ENCODE data around the gene ACACB.
A peak's percentile ranks its signal among the peaks of the same experiment; 100 is the strongest.

ACACB gene

DNA sequence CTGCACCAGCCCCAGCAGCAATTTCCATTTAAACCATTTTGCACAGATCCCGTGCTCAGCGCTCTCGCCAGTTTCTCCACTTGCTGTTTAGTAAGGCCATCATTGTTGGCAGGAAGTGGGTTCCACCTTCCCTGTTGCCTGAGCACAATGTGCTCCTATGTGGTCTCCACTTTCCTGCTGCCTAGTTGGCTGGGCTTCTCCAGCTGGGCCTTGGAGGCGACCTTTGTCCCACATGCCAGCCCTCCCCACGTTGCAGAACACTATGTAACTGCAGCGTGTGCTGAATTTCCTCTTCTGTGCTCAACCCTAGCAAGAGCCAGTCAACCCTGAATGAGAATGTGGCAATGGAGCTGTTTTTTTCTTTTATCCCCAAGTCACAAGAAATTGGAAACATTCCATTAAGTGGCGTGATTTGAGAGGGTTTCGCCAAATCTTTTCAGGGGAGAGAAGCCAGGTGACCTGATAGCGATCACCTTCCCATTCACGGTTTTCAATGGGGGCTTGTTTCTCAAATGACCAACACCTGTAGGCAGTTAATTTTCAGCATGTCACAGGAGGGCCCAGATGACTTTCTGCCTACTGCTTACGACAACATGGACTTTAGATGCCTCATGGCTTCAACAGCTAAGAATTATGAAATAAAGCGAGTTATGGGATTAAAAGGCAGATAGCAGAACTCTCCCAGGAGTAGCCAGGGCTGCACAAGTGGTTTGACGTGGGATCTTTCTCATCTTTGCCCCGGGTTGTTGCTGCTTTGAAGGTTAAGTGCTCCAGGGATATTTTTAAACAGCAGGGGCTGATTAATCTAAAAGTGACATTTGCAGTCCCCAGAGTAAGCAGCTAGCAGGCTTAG lies at the start of gene ACACB:
Gene ACACB (plus strand): TSS at position 830 of the 853 bp plus-strand sequence. CDS start 22,819 bp downstream, outside the sequence.
- DNase-seq (ENCODE audit: low spot score): no peak

DNA sequence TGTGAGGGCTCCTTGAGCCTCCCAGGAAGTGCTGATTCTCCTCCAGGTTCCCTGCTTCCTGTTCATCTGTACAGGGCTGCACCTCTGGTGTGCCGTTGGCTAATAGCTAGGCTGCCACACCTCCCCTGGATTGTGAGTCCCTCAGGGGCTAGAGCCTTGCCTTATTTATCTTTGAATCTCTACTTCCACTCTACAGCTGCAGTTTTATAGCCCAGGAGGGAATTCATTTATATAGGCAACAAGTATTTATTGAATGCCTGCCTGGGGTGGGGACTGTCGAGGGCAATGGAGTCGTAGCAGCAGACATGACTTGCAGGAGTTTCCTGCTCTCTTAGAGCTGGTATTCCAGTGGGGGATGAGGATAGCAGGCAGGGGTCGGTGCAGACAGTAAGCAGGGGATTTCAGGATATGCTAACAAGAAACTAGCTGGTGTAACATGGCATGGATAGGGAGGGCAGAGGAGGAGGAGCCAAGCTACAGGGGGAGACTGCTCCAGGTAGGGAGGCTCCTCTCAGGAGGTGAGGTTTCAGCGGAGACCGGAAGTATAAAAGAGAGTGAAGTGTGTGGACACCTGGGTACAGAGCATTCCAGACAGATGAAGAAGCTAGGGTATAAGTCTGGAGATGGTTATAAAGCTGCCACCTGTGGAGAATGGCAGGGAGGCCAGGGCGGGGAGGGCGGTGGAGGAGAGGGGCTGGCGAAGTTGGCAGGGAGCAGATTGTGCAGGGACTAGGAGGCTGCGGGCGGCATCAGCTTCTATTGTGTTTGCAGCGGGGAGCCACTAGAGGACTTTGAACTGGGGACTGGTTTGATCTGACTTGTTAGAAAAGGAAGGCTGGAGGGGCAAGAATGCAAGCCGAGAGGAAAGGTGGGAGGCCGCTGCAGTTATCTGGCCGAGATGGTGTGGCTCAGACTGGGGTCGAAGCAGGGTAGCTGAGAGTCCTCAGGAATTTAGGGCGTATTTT lies 46.8 kb upstream of the ACACB start:
- no peak for DNase-seq (ENCODE audit: low spot score)

DNA sequence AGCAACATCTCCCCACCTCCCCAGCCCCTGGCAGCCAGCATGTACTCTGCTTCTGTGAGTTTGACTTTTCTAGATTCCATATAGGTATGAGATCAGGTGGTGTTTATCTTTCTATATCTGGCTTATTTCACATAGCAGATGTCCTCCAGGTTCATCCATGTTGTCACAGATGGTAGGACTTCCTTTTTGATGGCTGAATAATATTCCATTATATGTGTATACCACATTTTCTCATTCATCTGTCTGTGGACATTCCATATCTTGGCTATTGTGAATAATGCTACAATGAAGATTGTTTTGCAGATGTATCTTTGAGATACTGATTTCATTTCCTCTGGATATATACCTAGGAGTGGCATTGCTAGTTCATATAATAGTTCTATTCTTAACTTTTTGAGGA lies 41.5 kb upstream of the ACACB start:
- DNase-seq (ENCODE audit: low spot score): no peak

DNA sequence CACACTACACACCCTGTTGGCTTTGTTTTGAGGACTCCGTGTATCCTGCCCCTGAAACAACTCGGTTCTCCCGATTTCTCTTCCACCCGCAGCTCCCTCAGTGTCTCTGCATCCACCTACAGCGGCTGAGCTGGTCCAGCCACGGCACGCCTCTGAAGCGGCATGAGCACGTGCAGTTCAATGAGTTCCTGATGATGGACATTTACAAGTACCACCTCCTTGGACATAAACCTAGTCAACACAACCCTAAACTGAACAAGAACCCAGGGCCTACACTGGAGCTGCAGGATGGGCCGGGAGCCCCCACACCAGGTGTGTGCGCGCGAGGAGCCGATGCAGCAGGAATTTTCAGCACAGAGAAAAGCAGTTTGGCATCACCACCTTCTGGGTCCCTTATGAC lies 33.6 kb upstream of the ACACB start:
- DNase-seq (ENCODE audit: low spot score): no peak

DNA sequence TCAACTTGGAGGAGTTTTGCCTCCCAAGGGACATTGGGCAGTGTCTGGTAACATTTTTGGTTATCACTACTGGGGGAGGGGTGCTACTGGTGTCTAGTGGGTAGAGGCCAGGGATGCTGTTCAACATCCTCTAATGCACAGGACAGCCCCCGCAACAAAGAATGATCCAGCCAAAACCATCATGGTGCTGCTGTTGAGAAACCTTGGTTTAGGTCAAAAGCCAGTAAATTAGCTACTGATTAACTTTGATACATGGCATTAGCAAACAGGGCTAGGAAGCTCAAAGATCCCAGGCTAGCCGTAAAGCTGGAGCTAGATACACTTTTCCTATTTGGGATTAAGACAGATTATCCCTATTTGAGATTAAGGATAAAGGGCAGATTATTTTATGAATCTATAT lies 32.0 kb upstream of the ACACB start:
- DNase-seq (ENCODE audit: low spot score): no peak

DNA sequence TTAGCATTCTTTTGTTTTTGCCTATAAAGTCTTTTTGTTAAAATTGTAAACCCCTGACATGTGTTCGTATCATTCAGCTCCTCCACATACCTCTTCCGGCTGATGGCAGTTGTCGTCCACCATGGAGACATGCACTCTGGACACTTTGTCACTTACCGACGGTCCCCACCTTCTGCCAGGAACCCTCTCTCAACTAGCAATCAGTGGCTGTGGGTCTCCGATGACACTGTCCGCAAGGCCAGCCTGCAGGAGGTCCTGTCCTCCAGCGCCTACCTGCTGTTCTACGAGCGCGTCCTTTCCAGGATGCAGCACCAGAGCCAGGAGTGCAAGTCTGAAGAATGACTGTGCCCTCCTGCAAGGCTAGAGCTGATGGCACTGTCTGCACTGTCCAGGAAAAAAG lies 30.8 kb upstream of the ACACB start:
- DNase-seq (ENCODE audit: low spot score): no peak

DNA sequence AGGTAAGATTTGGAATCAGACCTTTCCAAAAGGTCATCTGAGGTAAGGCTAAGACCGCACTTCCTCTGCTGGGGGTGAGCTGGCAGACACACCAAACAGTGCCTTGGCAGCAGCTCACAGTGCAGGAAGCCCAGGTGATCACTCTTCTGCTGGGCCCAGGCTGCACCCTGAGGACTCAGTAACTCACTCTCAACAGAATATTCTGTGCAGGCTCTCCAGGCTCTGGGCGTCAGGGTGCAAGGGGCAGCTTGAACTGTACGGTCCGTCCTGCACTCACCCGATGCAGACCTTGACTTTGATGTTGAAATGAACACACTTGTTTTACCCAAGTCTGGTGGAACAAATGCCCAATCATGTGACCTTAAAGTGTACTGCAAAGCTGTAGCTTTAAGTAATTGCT lies 29.1 kb upstream of the ACACB start:
- DNase-seq (ENCODE audit: low spot score): no peak

DNA sequence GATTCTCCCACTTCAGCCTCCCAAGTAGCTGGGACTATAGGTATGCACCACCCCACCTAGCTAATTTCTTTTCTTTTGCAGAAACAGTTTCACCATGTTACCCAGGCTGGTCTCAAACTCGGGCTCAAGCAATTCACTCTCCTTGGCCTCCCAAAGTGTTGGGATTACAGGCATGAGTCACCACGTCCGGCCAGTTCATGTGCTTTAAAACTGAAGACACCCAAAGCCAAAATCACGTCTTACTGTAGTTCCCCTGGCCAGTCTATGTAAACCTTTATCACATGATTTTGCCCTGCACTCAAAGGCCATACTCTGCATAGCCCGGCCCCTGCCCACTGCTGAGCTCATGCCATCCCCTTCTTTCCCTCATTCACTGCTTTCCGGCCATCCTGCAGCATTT lies 27.6 kb upstream of the ACACB start:
- DNase-seq (ENCODE audit: low spot score): no peak

DNA sequence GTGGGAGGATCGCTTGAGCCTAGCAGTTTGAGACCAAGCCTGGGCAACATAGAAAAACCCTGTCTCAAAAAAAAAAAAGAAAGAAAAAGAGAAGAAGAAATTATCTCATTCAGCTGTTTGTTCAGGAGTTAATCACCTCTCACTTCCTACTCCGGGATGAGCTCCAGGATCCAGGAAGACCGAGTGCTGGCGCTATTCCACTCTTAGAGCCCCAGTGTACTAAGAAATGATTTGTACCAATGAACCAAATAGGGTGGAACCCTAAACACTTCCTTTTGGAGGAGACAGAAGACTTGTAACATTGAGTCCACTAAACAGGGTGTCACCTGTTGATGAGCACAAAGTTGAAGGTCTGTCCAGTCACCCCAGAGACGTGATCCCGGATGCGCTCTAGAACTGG lies 26.7 kb upstream of the ACACB start:
- DNase-seq (ENCODE audit: low spot score): no peak

DNA sequence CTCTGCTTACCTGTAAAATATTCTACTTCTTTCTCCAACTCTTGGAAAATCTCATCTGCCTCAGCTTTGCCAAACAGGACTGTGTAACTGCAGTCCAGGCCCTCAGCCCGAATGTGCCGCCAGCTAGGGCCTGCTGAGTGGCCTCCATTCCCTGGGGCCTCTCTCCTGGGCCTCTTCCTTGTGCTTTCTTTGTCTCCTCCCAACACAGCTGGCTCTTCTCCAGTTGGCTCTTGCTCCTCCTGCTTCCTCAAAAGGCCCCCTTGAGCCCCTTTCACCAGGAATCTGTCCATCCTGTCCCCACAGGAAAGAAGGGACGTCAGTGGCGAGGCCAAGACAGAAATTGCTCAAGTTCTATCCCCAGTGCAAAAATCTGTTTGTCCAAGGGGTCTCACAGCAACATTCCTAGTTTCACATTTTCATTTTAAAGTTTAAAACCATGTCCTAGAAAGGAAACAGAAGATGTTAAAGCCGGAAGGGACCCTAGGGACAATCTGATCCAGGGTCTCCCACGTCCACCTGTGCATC lies 23.8 kb upstream of the ACACB start:
- no peak for DNase-seq (ENCODE audit: low spot score)

DNA sequence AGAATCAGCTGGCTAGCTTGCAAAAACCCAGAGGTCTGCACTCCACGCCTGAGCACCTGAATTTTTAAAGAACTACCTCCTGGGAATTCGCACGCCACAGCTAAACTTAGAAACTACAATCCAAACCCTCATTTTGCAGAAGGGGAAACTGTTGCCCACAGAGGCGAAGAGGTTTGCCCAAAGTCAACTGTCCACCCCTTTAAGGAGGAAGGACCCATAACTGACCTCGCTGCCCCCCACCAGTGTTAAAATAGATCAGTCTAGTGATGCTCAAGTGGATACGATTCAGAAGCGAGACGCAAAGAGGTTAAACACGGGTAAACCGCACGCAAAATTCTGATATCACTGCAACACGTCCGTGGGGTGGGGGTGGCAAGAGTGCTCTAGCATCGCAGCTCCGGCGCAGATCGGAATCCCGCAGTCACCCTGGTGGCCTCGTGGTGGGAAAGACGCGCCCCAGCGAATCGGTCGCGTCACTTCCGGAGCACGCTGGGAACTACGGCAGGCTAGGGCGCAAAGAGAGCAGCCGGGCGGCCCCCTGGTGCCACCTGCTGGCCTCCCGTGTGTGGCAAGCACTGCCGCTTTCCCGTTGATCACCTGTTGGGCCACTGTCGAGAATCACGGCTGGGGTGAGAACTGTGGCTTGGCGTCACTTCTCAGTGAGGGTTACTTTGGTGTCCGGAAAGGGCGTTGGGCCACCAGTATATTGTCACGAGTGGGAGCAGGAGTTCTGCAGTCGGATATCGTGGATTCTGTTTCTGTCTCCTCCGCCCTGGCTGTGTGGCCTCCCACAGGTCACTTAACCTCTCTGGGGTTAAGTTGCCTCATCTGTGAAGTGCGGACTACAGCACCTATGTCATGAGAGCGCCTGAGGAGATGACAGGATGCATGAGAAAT lies 23.1 kb upstream of the ACACB start, which contains the start of gene ALKBH2:
Gene ALKBH2 (minus strand): TSS at position 451 of the 897 bp plus-strand sequence. CDS start 686 bp downstream, outside the sequence.
- DNase-seq (ENCODE audit: low spot score): peak; percentile 92

DNA sequence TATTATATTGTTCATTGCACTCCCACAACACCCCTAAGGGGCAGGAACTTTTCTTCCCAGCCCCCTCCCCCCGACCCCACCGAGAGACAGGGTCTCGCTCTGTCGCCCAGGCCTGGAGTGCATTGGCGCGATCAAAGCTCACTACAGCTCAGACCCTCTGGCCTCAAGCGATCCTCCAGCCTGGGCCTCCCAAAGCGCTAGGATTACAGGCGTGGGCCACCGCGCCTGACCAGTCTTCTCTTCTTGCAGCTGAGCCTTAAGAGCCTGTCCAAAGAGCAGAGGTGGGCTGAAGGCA lies 19.3 kb upstream of the ACACB start:
- DNase-seq (ENCODE audit: low spot score): no peak

DNA sequence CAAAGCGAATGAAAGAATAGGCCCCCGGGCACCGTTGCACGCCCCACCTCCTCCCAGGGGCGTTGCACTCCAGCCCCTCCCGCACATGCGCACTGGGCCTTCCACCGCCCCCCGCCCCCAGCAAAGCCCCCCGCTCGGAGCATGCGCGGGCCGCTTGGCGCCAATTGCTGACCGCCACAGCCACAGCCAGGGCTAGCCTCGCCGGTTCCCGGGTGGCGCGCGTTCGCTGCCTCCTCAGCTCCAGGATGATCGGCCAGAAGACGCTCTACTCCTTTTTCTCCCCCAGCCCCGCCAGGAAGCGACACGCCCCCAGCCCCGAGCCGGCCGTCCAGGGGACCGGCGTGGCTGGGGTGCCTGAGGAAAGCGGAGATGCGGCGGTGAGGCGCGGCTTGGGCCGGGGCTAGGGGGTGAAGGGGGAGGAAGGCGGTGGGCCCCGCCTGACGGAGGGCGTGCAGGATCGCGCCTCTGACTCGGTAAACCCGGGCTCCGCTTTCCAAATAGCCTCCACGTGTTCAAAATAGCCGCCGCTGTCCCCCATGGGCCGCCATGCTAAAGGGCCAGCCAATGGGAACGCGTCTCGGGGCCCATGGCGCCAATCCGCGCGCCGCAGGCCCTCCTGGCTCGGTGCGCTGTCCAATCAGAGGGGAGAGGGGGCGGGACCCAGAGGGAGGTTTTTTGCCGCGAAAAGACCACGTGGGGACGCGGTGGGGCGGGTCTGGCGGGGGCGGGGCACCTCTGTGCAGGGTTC lies 18.8 kb upstream of the ACACB start, which contains the start of gene UNG:
Gene UNG (plus strand): TSS at position 163 of the 748 bp plus-strand sequence. CDS start 83 bp downstream, at position 246.
- peak; percentile 92 for DNase-seq (ENCODE audit: low spot score)

DNA sequence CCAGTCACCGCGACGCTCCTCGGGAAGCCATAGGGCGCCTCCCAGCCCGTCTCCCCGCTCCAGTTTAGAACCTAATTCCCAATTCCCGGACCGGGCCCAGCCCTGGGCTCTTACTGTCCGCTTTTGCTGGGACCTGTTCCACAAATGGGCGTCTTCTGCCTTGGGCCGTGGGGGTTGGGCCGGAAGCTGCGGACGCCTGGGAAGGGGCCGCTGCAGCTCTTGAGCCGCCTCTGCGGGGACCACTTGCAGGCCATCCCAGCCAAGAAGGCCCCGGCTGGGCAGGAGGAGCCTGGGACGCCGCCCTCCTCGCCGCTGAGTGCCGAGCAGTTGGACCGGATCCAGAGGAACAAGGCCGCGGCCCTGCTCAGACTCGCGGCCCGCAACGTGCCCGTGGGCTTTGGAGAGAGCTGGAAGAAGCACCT lies 18.2 kb upstream of the ACACB start:
- DNase-seq (ENCODE audit: low spot score): peak; percentile 55

DNA sequence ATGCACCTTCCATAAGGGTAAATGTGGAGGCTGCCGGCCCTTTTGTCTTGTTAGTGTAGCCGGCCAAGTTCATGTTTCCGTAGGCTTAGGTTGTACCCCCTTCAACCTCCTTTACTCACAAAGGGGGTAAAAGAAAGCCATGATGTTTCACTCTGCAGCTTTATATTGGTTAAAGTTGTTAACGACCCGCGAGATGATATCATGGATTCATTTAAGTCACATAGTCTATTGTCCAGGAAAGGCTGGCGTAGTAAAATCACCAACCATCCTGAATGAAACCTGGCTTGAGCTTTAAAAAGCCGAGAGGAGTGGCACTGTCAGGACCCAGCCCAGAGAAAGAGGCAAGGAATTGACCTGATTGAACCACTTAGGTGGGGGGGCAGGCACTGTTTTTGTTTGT lies 17.7 kb upstream of the ACACB start:
- DNase-seq (ENCODE audit: low spot score): no peak

DNA sequence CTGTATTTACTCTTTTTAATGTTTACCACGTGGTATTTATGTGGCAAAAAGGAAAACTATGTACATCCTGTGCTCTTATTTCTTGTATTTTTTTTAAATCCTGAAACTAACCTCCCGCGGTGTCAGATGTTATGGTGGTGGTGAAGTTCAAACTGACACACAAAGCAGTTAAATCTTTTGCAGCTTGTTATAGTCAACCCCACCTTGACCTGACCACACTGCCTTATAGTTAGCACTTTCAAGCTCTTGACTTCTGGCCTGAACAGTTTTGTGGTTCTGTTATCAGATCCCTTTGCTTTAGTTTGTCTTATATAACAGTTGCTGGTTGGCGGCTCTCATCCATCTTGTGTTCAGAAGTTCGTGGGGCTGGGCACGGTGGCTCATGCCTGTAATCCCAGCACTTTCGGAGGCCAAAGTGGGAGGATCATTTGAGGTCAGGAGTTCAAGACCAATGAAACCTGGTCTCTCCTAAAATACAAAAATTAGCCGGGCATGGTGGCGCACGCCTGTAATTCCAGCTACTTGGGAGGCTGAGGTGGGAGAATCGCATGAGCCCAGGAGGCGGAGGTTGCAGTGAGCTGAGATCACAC lies 16.9 kb upstream of the ACACB start:
- no peak for DNase-seq (ENCODE audit: low spot score)

DNA sequence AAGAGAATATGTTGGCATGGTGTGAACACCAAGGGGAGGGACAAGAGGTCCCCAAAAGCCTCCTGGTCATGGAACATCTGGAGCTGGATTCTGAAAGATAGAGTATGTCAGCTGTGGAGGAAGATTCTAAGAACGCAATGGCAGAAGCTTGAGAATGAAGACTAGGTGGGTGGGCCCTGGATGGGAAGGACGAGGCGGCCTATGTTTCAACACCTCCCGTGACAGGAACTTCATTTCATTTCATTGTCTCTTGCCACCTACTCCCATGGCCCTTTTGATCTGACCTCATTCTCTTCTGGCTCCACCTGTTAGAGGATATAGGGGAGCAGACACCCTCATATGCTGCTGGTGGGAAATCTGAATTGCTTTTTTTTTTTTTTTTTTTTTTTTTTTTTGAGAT lies 15.6 kb upstream of the ACACB start:
- DNase-seq (ENCODE audit: low spot score): no peak

DNA sequence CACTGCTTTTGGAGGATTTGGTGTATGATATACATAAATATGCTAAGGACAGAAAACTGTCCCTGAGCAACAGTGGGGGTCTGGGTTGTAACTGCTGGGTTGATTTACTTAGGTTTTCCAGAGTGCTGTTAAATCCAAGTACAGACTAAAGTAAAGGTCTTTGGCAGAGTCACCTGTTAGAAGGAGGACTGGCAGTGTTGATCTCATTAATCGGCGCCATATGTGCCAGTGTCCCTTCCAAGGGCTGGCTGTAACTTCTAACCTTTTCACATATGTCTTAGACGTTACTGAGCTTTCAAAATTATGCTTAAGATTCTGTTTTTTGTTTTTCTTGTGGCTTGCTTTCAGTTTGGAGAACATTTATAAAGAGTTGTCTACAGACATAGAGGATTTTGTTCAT lies 13.9 kb upstream of the ACACB start:
- DNase-seq (ENCODE audit: low spot score): no peak

DNA sequence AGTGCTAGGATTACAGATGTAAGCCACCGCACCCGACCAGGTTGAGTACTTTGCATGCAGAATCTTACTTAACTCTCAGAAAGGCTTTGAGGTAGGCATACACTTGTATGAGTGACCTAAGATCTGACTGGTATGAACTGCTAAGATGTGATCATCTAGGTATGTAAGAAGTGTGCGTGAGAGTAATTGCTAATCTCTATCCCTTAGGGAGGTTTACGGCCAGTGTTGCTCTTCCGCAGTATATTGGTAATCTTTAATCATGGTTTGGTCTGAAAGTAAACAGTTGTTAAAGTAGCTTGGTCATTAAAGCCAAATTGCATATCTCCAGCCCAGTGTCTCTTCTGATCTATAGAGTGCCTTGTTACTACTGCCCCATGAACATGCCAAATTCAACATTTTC lies 11.2 kb upstream of the ACACB start:
- DNase-seq (ENCODE audit: low spot score): no peak

DNA sequence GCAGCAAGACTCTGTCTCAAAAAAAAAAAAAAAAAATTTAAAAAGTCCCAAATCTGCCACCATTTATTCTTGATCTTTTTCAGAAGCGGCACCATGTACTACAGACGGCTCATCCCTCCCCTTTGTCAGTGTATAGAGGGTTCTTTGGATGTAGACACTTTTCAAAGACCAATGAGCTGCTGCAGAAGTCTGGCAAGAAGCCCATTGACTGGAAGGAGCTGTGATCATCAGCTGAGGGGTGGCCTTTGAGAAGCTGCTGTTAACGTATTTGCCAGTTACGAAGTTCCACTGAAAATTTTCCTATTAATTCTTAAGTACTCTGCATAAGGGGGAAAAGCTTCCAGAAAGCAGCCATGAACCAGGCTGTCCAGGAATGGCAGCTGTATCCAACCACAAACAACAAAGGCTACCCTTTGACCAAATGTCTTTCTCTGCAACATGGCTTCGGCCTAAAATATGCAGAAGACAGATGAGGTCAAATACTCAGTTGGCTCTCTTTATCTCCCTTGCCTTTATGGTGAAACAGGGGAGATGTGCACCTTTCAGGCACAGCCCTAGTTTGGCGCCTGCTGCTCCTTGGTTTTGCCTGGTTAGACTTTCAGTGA lies 6.5 kb upstream of the ACACB start:
- DNase-seq (ENCODE audit: low spot score): no peak

Measured in hematopoietic multipotent progenitor cell treated with erythropoietin and hydrocortisone succinate and interleukin-3 and kit ligand, for 17 days (in vitro differentiated cells).